Psoas muscle (tissue), 8 donors: Measurements from ENCODE around the gene RHBDD2. TPM values are rescaled to one million over a fixed set of nuclear protein-coding genes. Genes with fewer than 3 reads are reported as not detected.
"Not testable (repeated sequence)": the region's sequence is repeated elsewhere in the genome, so short reads cannot be mapped to it uniquely, and the experiment has no call there.

Experiments used
- ATAC-seq, 4 donors: fragments of 200-7000 bp; cut with Tn5 transposase; one replicate each; pipeline ENCODE4 v1.9.1; 2020; ENCODE audit warnings: moderate library complexity in 3 of 4, mild to moderate bottlenecking in 2 of 4
- DNase-seq, 2 donors: peaks; one replicate each; pipeline ENCODE4 v3.0.0-alpha.2; 2020
- H3K27ac ChIP-seq: fragments of 200-600 bp; one replicate; pipeline ENCODE4 v1.8.0; 2022
- H3K27me3 ChIP-seq, 3 donors: fragments of 200-600 bp in 1 of 3; one replicate each; pipeline versions ENCODE4 v1.6.1 to v1.8.0; 2013 to 2022; ENCODE audit warnings: low read length in 2 of 3, mild to moderate bottlenecking in 2 of 3, moderate library complexity in 1 of 3; ENCODE audit not compliant: insufficient read depth in 3 of 3
- H3K36me3 ChIP-seq, 2 donors: fragments of 200-600 bp in 1 of 2; one replicate each; pipeline versions ENCODE4 v1.6.1 to v1.8.0; 2013 to 2022; ENCODE audit warnings: low read depth in 1 of 2, mild to moderate bottlenecking in 1 of 2, moderate library complexity in 1 of 2; ENCODE audit not compliant: insufficient read depth in 1 of 2
- H3K4me1 ChIP-seq: fragments of 200-600 bp; one replicate; pipeline ENCODE4 v1.8.0; 2022
- H3K4me3 ChIP-seq: fragments of 200-600 bp; one replicate; pipeline ENCODE4 v1.8.0; 2022; ENCODE audit warnings: mild to moderate bottlenecking
- H3K9me3 ChIP-seq: fragments of 200-600 bp; one replicate; pipeline ENCODE4 v1.8.0; 2022
- WGBS, 3 donors: extraction: QIAGEN DNeasy Blood & Tissue Kit; methylation state at CpG; one replicate each; pipeline versions ENCODE4 v1.1.6 to v1.1.7; 2013; 5-methylcytosine and 5-hydroxymethylcytosine counted together
- intact Hi-C, 2 donors: fragments of 100-400 bp; cut with DNase I; formaldehyde crosslinking; loops; one replicate each; pipeline versions ENCODE4 v1.11.0 to v1.14.2; 2022
- long read RNA-seq, 2 donors: library from polyadenylated mRNA; unstranded; transcript quantifications; one replicate each; pipeline ENCODE4 v2.0.0, GENCODE V29; 2021
- polyA plus RNA-seq, 3 donors: library from polyadenylated mRNA; stranded (reverse); fragments of 200-250 nt; gene quantifications; one replicate each; pipeline ENCODE4 v1.2.3, GENCODE V29; 2013
- total RNA-seq, 4 donors: library from RNA; stranded (reverse); fragmentation: NEBNext Ultra II Directional in 2 of 4; extraction: Animal tissue kit (Norgen Biotek cat#: 25700) in 2 of 4; gene quantifications; one replicate each; pipeline versions ENCODE4 v1.2.1 to v1.2.4, GENCODE V29; 2021 to 2023
- TF ChIP-seq, protein P1 (sequence below): fragments of 200-600 bp; IDR thresholded peaks from one replicate; pipeline ENCODE4 v1.8.0; 2022; ENCODE audit warnings: antibody characterized with exemption
- donor health status: healthy with polysubstance abuse.
- donor health status: DM: no; HTN: no; CAD: no; lungs with moderate emphysema.
- donor health status: Bipolar disorder and iron deficiency.
- donor health status: healthy.
- donor health status: DM: yes; HTN: yes; CAD: no.
- donor health status: DM: no; HTN: no; CAD: no.
- donor health status: DM: no; HTN: no; CAD: no.
- donor health status: DM: yes; HTN: yes; CAD: no.

The RHBDD2 gene
- total RNA-seq (10 to 100 TPM; 18.3 to 32.0 (median 24.6) TPM), polyA plus RNA-seq (10 to 100 TPM; 26.5 to 38.9 (median 30.7) TPM)
- long read RNA-seq, donor 1, transcript RHBDD2-201 (4 exons, 1,802 nt): major isoform, 13 of 17 reads
- long read RNA-seq, donor 1, partial matches to known transcripts: 0 of 17 reads
- long read RNA-seq, donor 1, other reads (novel, unspliced or antisense): 2 of 17 reads
- long read RNA-seq, donor 2, transcript RHBDD2-201 (4 exons, 1,802 nt): major isoform, 62 of 77 reads
- long read RNA-seq, donor 2, transcript RHBDD2-202 (5 exons, 1,878 nt): minor isoform, 5 of 77 reads
- long read RNA-seq, donor 2, partial matches to known transcripts: 5 of 77 reads
- long read RNA-seq, donor 2, other reads (novel, unspliced or antisense): 3 of 77 reads

DNA sequence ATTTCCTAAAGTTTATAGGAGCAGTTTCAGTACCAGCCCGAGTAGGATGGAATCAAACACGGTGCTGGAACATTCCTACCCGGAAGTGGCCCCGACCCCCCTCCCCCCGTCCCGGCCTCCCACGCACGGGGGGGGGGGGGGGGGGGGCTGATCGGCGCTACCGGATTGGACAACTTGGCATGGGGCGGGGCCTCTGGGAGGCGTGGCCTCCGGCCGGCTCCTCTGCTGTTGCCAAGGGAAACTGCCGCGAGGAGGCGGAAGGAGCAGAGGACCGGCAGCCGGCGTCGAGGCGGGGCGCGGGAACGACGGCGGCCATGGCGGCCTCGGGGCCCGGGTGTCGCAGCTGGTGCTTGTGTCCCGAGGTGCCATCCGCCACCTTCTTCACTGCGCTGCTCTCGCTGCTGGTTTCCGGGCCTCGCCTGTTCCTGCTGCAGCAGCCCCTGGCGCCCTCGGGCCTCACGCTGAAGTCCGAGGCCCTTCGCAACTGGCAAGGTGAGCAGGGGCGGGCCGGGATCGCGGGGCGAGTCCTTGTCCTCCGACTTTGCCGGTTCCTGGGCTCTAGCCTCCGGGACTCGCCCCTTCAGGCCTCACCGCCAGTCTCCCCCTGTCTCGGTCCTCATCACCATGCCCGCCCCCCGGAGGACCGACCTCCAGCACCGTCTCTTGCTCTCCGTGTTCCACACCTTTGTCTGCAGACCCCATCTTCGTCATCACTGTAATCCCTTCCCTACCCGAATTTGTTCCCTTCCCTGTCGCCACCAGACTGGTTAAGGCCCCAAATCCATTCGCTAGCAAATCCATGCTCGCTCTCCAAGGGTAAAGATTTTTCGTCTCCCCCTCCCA, at the start of gene RHBDD2:
TSS of gene RHBDD2 (plus strand) at position 266 of the 843 bp plus-strand sequence. CDS start at position 315, 49 bp downstream.
- peaks cover 2 to 38% of the 10 kb centered on the region in 2 donors for H3K36me3 ChIP-seq
- 2 to 5% (median 2%) methylated on average over 45 to 63 of the region's 65 CpGs for WGBS, 3 donors
- intact Hi-C loops: loop anchor here in 1 of 2 donors (5.0 kb wide), 1 partner anchor 38 kb away; the partner anchor contains the start of gene POR

DNA sequence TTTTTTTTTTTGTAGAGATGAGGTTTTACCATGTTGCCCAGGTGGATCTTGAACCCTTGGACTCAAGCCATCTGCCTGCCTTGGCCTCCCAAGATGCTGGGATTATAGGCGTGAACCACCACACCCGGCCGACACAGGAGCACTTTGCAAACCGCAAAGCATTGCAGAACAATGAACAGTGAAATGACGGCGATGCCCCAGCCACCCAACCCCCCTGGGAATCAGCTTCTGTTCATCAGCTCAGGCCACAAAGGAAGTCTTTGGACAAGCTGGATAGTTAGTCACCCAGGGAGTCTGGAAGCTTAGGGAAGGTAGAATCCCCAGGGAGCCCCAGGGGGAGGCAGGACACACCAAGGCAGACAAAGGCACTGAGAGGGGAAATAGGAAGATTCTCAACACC, 49.2 kb upstream of the RHBDD2 start:
- DNase-seq, ATAC-seq, H3K27ac ChIP-seq, H3K9me3 ChIP-seq, intact Hi-C loops, H3K27me3 ChIP-seq, H3K4me1 ChIP-seq, H3K36me3 ChIP-seq, H3K4me3 ChIP-seq: not testable (repeated sequence)
- 54 to 75% (median 58%) methylated on average over 6 of the region's 6 CpGs for WGBS, 3 donors

More for the DNA sequence above, at the start of gene RHBDD2:
- Histone ChIP-seq H3K27me3 (no peaks in the 10 kb centered on the region), H3K4me1 (peaks cover 17% of the 10 kb centered on the region), H3K4me3 (peak within 1 kb of the TSS; percentile 77), H3K9me3 (no peaks in the 10 kb centered on the region), H3K27ac (peak within 1 kb of the TSS; percentile 63)
- DNase-seq (peak; percentile 96 to 98), ATAC-seq (peak; percentile 99 to 100 (median 100))
- TF ChIP-seq, protein P1, sequence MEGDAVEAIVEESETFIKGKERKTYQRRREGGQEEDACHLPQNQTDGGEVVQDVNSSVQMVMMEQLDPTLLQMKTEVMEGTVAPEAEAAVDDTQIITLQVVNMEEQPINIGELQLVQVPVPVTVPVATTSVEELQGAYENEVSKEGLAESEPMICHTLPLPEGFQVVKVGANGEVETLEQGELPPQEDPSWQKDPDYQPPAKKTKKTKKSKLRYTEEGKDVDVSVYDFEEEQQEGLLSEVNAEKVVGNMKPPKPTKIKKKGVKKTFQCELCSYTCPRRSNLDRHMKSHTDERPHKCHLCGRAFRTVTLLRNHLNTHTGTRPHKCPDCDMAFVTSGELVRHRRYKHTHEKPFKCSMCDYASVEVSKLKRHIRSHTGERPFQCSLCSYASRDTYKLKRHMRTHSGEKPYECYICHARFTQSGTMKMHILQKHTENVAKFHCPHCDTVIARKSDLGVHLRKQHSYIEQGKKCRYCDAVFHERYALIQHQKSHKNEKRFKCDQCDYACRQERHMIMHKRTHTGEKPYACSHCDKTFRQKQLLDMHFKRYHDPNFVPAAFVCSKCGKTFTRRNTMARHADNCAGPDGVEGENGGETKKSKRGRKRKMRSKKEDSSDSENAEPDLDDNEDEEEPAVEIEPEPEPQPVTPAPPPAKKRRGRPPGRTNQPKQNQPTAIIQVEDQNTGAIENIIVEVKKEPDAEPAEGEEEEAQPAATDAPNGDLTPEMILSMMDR: peak; percentile 21

DNA sequence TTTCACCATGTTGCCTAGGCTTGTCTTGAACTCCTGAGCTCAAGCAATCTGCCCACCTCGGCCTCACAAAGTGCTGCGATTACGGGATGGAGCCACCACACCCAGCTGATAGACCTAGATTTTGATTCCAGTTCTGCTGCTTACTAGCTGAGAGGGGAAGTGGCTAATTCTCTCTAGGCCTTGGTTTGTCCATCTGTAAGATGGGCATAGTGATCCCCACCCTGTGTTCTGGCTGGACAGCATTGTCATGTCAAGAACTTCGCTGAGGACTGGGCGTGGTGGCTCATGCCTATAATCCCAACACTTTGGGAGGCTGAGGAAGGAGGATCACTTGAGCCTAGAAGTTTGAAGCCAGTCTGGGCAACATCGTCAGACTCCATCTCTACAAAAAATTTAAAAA, 47.9 kb upstream of the RHBDD2 start:
- Histone ChIP-seq H3K4me1 (no peaks in the 10 kb centered on the region), H3K27ac (no peak overlapping the region), H3K9me3 (no peaks in the 10 kb centered on the region), H3K36me3 (no peaks in the 10 kb centered on the region), H3K4me3 (no peak overlapping the region), H3K27me3 (no peaks in the 10 kb centered on the region)
- DNase-seq (no peak), ATAC-seq (no peak)
- TF ChIP-seq, protein P1: no peak
- 87 to 92% (median 89%) methylated on average over 6 of the region's 6 CpGs for WGBS, 3 donors
- intact Hi-C loops: no loop called here

DNA sequence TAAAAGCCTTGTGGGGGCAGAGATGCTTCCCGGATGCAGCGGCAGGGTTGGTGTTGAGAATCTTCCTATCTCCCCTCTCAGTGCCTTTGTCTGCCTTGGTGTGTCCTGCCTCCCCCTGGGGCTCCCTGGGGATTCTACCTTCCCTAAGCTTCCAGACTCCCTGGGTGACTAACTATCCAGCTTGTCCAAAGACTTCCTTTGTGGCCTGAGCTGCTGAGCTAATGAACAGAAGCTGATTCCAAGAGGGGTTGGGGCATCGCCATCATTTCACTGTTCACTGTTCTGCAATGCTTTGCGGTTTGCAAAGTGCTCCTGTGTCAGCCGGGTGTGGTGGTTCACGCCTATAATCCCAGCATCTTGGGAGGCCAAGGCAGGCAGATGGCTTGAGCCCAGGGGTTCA, 45.2 kb upstream of the RHBDD2 start:
- intact Hi-C loops, H3K4me1 ChIP-seq, DNase-seq, H3K36me3 ChIP-seq, ATAC-seq, H3K9me3 ChIP-seq, H3K27me3 ChIP-seq, H3K27ac ChIP-seq, H3K4me3 ChIP-seq: not testable (repeated sequence)
- WGBS, 3 donors: 62 to 79% (median 70%) methylated on average over 6 of the region's 6 CpGs

DNA sequence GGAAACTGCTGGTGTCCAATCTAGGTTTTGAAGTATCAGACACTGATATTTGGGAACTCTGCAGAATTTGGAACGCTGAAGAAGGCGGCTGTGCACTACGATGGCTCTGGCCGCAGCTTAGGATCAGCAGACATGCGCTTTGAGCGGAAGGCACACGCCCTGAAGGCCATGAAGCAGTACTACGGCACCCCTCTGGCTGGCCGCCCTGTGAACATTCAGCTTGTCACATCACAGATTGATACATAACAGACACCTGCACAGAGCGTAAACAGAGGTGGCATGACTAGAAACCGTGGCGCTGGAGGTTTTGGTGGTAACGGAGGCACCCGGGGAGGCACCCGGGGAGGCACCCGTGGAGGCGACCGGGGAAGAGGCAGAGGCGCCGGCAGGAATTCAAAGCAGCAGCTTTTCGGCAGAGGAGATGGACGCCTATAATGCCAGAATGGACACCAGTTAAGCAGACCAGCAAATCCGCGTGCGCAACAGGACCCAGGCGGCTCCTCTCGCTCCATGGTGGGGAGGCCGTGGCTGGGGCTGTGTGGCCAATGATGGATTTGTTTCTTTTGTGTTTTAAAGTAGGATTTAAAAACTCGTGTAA, 43.0 kb upstream of the RHBDD2 start:
- H3K27me3 ChIP-seq: no peaks in the 10 kb centered on the region
- H3K9me3 ChIP-seq: no peaks in the 10 kb centered on the region
- no peaks in the 10 kb centered on the region for H3K36me3 ChIP-seq
- WGBS, 3 donors: 87 to 89% (median 88%) methylated on average over 29 of the region's 29 CpGs
- ATAC-seq (no peak), DNase-seq (no peak)
- intact Hi-C loops: no loop called here
- H3K4me3 ChIP-seq: no peak overlapping the region
- no peaks in the 10 kb centered on the region for H3K4me1 ChIP-seq
- no peak overlapping the region for H3K27ac ChIP-seq
- TF ChIP-seq, protein P1: no peak
